ENCODE data around the gene DLGAP4.

The DLGAP4 gene

GRCh38 chr20:36396847-36397630 lies 90.9 kb downstream of the DLGAP4 start:
- no peak for DNase-seq (ENCODE audit: low spot score)
- TF ChIP-seq CTCF (IDR thresholded peaks at IDR 0.05) = no peak
- H3K27ac ChIP-seq = no peak overlapping the region
- H3K4me3 ChIP-seq = no peak overlapping the region

GRCh38 chr20:36398515-36398914 lies 92.4 kb downstream of the DLGAP4 start:
- no peak overlapping the region for H3K27ac ChIP-seq
- no peak for DNase-seq (ENCODE audit: low spot score)
- TF ChIP-seq CTCF (IDR thresholded peaks at IDR 0.05) = no peak
- no peak overlapping the region for H3K4me3 ChIP-seq

GRCh38 chr20:36399147-36399968 lies 93.2 kb downstream of the DLGAP4 start:
- no peak overlapping the region for H3K4me3 ChIP-seq
- TF ChIP-seq CTCF (IDR thresholded peaks at IDR 0.05) = no peak
- no peak overlapping the region for H3K27ac ChIP-seq
- DNase-seq (ENCODE audit: low spot score) = no peak

GRCh38 chr20:36399969-36400545 lies 93.9 kb downstream of the DLGAP4 start:
- no peak for TF ChIP-seq CTCF (IDR thresholded peaks at IDR 0.05)
- no peak for DNase-seq (ENCODE audit: low spot score)

GRCh38 chr20:36400909-36401735 lies 95.0 kb downstream of the DLGAP4 start:
- no peak for DNase-seq (ENCODE audit: low spot score)
- TF ChIP-seq CTCF (IDR thresholded peaks at IDR 0.05) = no peak
- Histone ChIP-seq H3K27ac (no peak overlapping the region), H3K4me3 (no peak overlapping the region)

More at GRCh38 chr20:36399969-36400545, 93.9 kb downstream of the DLGAP4 start:
- no peak overlapping the region for H3K27ac ChIP-seq
- H3K4me3 ChIP-seq = no peak overlapping the region

GRCh38 chr20:36402708-36403107 lies 96.6 kb downstream of the DLGAP4 start:
- no peak for TF ChIP-seq CTCF (IDR thresholded peaks at IDR 0.05)
- Histone ChIP-seq H3K27ac (no peak overlapping the region), H3K4me3 (no peak overlapping the region)
- DNase-seq (ENCODE audit: low spot score) = no peak
